Endothelial cell (in vitro differentiated cells): Measurements from ENCODE around the gene ROR2. TPM values are rescaled to one million over a fixed set of nuclear protein-coding genes. Genes with fewer than 3 reads are reported as not detected.
A peak's percentile ranks its signal among the peaks of the same experiment; 100 is the strongest.

ENCODE experiments used
- DNase-seq: peaks from one replicate; pipeline ENCODE4 v3.0.0; 2021; ENCODE audit warnings: low spot score
- H3K27ac Mint-ChIP-seq: one replicate; pipeline ENCODE4 v1.8.0; 2021; ENCODE audit warnings: mixed read lengths, inconsistent platforms; ENCODE audit not compliant: unreplicated experiment
- H3K27me3 Mint-ChIP-seq: one replicate; pipeline ENCODE4 v1.8.0; 2021; ENCODE audit warnings: mild to moderate bottlenecking, moderate library complexity, mixed read lengths, inconsistent platforms; ENCODE audit not compliant: unreplicated experiment
- H3K36me3 Mint-ChIP-seq: one replicate; pipeline ENCODE4 v1.8.0; 2021; ENCODE audit warnings: mild to moderate bottlenecking, low read depth, mixed read lengths, inconsistent platforms; ENCODE audit not compliant: unreplicated experiment
- H3K4me1 Mint-ChIP-seq: one replicate; pipeline ENCODE4 v1.8.0; 2021; ENCODE audit warnings: mild to moderate bottlenecking, mixed read lengths, inconsistent platforms; ENCODE audit not compliant: unreplicated experiment
- H3K4me3 Mint-ChIP-seq: one replicate; pipeline ENCODE4 v1.8.0; 2021; ENCODE audit warnings: mild to moderate bottlenecking, mixed read lengths, inconsistent platforms; ENCODE audit not compliant: unreplicated experiment
- H3K9me3 Mint-ChIP-seq: one replicate; pipeline ENCODE4 v1.8.0; 2021; ENCODE audit warnings: mixed read lengths, inconsistent platforms; ENCODE audit not compliant: unreplicated experiment
- total RNA-seq: library from RNA; stranded (reverse); fragmentation: NEBNext Ultra II Directional; extraction: Animal tissue kit (Norgen Biotek cat#: 25700); gene quantifications from one replicate; pipeline ENCODE4 v1.2.1, GENCODE V29; 2021; ENCODE audit not compliant: unreplicated experiment
- TF ChIP-seq, protein P1 (sequence below): fragments of 200-600 bp; sonication (generic); IDR thresholded peaks from one replicate; pipeline ENCODE4 v1.5.0; 2021; ENCODE audit warnings: antibody characterized with exemption; ENCODE audit not compliant: unreplicated experiment

ROR2 gene
- total RNA-seq, 1 donor from 2014 or later = 3.5 TPM

DNA sequence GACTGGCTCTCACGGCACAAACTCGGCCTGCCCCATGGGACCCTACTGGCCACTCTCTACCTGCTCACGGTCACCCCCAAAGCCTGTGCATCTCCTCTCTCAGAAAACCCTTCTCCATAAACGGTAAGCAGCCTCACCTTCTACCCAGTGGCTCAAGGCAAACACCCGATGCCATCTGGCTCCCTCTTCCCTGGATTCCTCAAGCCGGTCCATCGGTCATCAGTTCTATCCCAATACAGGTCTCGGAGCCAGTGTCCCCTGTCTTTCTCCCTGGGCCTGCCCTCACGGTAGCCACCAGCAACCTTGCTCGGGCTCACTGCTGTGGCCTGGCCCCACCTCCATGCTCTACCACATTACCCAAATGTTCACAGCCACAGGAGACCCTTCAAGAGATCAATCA lies 134.1 kb downstream of the ROR2 start:
- TF ChIP-seq, protein P1, sequence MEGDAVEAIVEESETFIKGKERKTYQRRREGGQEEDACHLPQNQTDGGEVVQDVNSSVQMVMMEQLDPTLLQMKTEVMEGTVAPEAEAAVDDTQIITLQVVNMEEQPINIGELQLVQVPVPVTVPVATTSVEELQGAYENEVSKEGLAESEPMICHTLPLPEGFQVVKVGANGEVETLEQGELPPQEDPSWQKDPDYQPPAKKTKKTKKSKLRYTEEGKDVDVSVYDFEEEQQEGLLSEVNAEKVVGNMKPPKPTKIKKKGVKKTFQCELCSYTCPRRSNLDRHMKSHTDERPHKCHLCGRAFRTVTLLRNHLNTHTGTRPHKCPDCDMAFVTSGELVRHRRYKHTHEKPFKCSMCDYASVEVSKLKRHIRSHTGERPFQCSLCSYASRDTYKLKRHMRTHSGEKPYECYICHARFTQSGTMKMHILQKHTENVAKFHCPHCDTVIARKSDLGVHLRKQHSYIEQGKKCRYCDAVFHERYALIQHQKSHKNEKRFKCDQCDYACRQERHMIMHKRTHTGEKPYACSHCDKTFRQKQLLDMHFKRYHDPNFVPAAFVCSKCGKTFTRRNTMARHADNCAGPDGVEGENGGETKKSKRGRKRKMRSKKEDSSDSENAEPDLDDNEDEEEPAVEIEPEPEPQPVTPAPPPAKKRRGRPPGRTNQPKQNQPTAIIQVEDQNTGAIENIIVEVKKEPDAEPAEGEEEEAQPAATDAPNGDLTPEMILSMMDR = no peak

GRCh38 chr9:91814753-91815152 lies 135.3 kb downstream of the ROR2 start:
- no peaks in the 10 kb centered on the region for H3K36me3 Mint-ChIP-seq
- H3K27ac Mint-ChIP-seq = no peak overlapping the region
- no peak for DNase-seq
- peaks cover 6% of the 10 kb centered on the region for H3K27me3 Mint-ChIP-seq
- H3K9me3 Mint-ChIP-seq = no peaks in the 10 kb centered on the region
- peaks cover 6% of the 10 kb centered on the region for H3K4me1 Mint-ChIP-seq
- no peak overlapping the region for H3K4me3 Mint-ChIP-seq
- TF ChIP-seq, protein P1 = no peak

More for the DNA sequence above, 134.1 kb downstream of the ROR2 start:
- no peak overlapping the region for H3K4me3 Mint-ChIP-seq
- no peak overlapping the region for H3K27ac Mint-ChIP-seq
- no peak for DNase-seq
- peaks cover 6% of the 10 kb centered on the region for H3K27me3 Mint-ChIP-seq
- H3K36me3 Mint-ChIP-seq = no peaks in the 10 kb centered on the region
- H3K9me3 Mint-ChIP-seq = no peaks in the 10 kb centered on the region
- H3K4me1 Mint-ChIP-seq = peaks cover 4% of the 10 kb centered on the region

GRCh38 chr9:91814201-91814600 lies 135.8 kb downstream of the ROR2 start:
- H3K27me3 Mint-ChIP-seq = peaks cover 8% of the 10 kb centered on the region
- TF ChIP-seq, protein P1 = no peak
- H3K4me3 Mint-ChIP-seq = no peak overlapping the region
- H3K27ac Mint-ChIP-seq = peak overlapping the region; percentile 1
- no peaks in the 10 kb centered on the region for H3K9me3 Mint-ChIP-seq
- no peaks in the 10 kb centered on the region for H3K36me3 Mint-ChIP-seq
- no peak for DNase-seq
- H3K4me1 Mint-ChIP-seq = peaks cover 6% of the 10 kb centered on the region

GRCh38 chr9:91813176-91813795 lies 136.7 kb downstream of the ROR2 start:
- TF ChIP-seq, protein P1 = no peak
- no peak overlapping the region for H3K4me3 Mint-ChIP-seq
- no peak for DNase-seq
- H3K36me3 Mint-ChIP-seq = no peaks in the 10 kb centered on the region
- H3K27me3 Mint-ChIP-seq = peaks cover 9% of the 10 kb centered on the region
- H3K4me1 Mint-ChIP-seq = peaks cover 6% of the 10 kb centered on the region
- H3K9me3 Mint-ChIP-seq = no peaks in the 10 kb centered on the region
- no peak overlapping the region for H3K27ac Mint-ChIP-seq

DNA sequence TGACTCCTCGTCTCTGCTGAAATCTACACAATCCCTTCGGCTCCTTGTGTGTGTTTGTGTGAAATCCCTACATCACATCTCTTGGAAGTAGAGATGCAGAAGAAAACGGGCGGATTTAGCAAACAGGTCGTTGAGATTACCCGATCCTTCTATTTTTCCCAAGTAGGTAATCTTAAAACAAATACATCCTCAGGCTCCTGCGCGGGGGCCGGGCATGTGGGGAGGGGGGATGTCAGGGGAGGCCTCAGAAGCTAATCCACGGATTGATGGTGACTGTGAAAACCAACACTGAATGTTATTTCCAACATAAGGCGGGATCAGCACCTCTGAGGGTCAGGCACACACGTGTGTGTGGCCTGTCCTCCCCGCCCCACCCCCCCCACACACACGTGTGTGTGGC lies 137.8 kb downstream of the ROR2 start:
- peaks cover 6% of the 10 kb centered on the region for H3K4me1 Mint-ChIP-seq

More for the DNA sequence above, 137.8 kb downstream of the ROR2 start:
- Mint-ChIP-seq H3K4me3 (no peak overlapping the region), H3K27me3 (peaks cover 9% of the 10 kb centered on the region), H3K36me3 (no peaks in the 10 kb centered on the region), H3K9me3 (no peaks in the 10 kb centered on the region), H3K27ac (no peak overlapping the region)
- TF ChIP-seq, protein P1 = no peak
- no peak for DNase-seq
